OCI-LY7 (cell line): Measurements from ENCODE around the gene USF2. TPM values are rescaled to one million over a fixed set of nuclear protein-coding genes. Genes with fewer than 3 reads are reported as not detected.

Experiments used
- BruUV-seq: library from RNA; stranded (reverse); fragments of 400-500 nt; replicated peaks from 2 replicates; lab custom pipeline; 2021; lab: Mats Ljungman, UMichigan
- CTCF ChIA-PET: fragments of 300-600 bp; sonication (Branson Sonifier 250); formaldehyde crosslinking; loops from one replicate; lab custom pipeline; 2022; ENCODE audit warnings: antibody characterized with exemption; ENCODE audit not compliant: unreplicated experiment; lab: Charles Lee
- POLR2A ChIA-PET: fragments of 300-600 bp; sonication (Branson Sonifier 250); formaldehyde crosslinking; loops from one replicate; lab custom pipeline; 2022; ENCODE audit warnings: antibody characterized with exemption; lab: Charles Lee
- DNase-seq: peaks from one replicate; pipeline ENCODE4 v3.0.0-alpha.2; 2015; ENCODE audit warnings: low spot score
- H2AFZ ChIP-seq: fragments of 200-600 bp; sonication (generic), shearing (Covaris generic); 2 replicates; pipeline ENCODE4 v1.6.1; 2014; ENCODE audit warnings: mild to moderate bottlenecking, antibody characterized with exemption, low read length, moderate library complexity
- H3K27ac ChIP-seq: fragments of 200-600 bp; sonication (generic); 2 replicates; pipeline ENCODE4 v1.5.1; 2014; ENCODE audit warnings: mixed run types, low read depth, mild to moderate bottlenecking, moderate library complexity, low read length, inconsistent platforms; ENCODE audit not compliant: poor library complexity, severe bottlenecking
- H3K36me3 ChIP-seq: fragments of 200-600 bp; sonication (generic); 2 replicates; pipeline ENCODE4 v1.6.1; 2014; ENCODE audit warnings: mild to moderate bottlenecking, antibody characterized with exemption, low read length, moderate library complexity, mixed read lengths; ENCODE audit not compliant: insufficient read depth
- H3K4me1 ChIP-seq: fragments of 200-600 bp; sonication (generic); 2 replicates; pipeline ENCODE4 v1.5.1; 2014; ENCODE audit warnings: mild to moderate bottlenecking, low read length; ENCODE audit not compliant: insufficient read depth, poor library complexity, severe bottlenecking
- H3K4me2 ChIP-seq: fragments of 200-600 bp; sonication (generic); 2 replicates; pipeline ENCODE4 v1.6.1; 2014; ENCODE audit warnings: mild to moderate bottlenecking, low read length
- H3K4me3 ChIP-seq: fragments of 200-600 bp; sonication (generic); 2 replicates; pipeline ENCODE4 v1.5.1; 2014; ENCODE audit warnings: mild to moderate bottlenecking, low read depth, low read length; ENCODE audit not compliant: poor library complexity, severe bottlenecking
- H3K79me2 ChIP-seq: fragments of 200-600 bp; sonication (generic); 2 replicates; pipeline ENCODE4 v1.6.1; 2016; ENCODE audit warnings: low read depth, mild to moderate bottlenecking, low read length, moderate library complexity, mixed read lengths; ENCODE audit not compliant: insufficient read depth
- H3K9me2 ChIP-seq: fragments of 200-600 bp; sonication (generic); 2 replicates; pipeline ENCODE4 v1.6.1; 2016; ENCODE audit warnings: mild to moderate bottlenecking, low read length, mixed read lengths; ENCODE audit not compliant: insufficient read depth
- H3K9me3 ChIP-seq: fragments of 200-600 bp; sonication (generic); 2 replicates; pipeline ENCODE4 v1.6.1; 2014; ENCODE audit warnings: mild to moderate bottlenecking, mixed run types, low read length, mixed read lengths
- H4K20me1 ChIP-seq: fragments of 200-600 bp; sonication (generic); 2 replicates; pipeline ENCODE4 v1.6.1; 2014; ENCODE audit warnings: mild to moderate bottlenecking, antibody characterized with exemption, low read length, moderate library complexity, mixed read lengths; ENCODE audit not compliant: insufficient read depth
- CTCF ChIP-seq: fragments of 200-600 bp; sonication (generic); conservative IDR thresholded peaks from 2 replicates; pipeline ENCODE4 v1.5.1; 2014; ENCODE audit warnings: mild to moderate bottlenecking, antibody characterized with exemption, low read length, moderate library complexity, mixed read lengths
- EZH2phosphoT487 ChIP-seq: fragments of 200-600 bp; sonication (generic); IDR thresholded peaks from 2 replicates; pipeline ENCODE4 v1.6.1; 2018; ENCODE audit warnings: low read depth, borderline replicate concordance, mild to moderate bottlenecking, mixed run types, antibody characterized with exemption, low read length, moderate library complexity, mixed read lengths
- intact Hi-C: fragments of 100-400 bp; cut with micrococcal nuclease; formaldehyde crosslinking; loops from one replicate; pipeline ENCODE4 v1.10.0; 2022; ENCODE audit not compliant: unreplicated experiment
- total RNA-seq, 2 experiments: library from RNA; depleted of rRNA in 1 of 2; stranded (reverse); fragments of >200 nt in 1 of 2; shearing (Covaris generic) in 1 of 2; gene quantifications; 2 replicates each; pipeline ENCODE4 v1.2.3, GENCODE V29; 2014 to 2022

Gene USF2
- total RNA-seq, 2 experiments from 2014 or later: 105 to 155 TPM

- Histone ChIP-seq H3K4me2 (peak overlapping the region; percentile 80), H3K4me3 (no peak overlapping the region), H4K20me1 (no peaks in the 10 kb centered on the region), H3K9me3 (no peaks in the 10 kb centered on the region), H3K79me2 (no peaks in the 10 kb centered on the region), H3K36me3 (0 out of 2 replicates have a peak, but pooled peaks cover 3% of the 10 kb centered on the region), H3K4me1 (peaks cover 76% of the 10 kb centered on the region), H3K9me2 (no peaks in the 10 kb centered on the region), H3K27ac (no peak overlapping the region), H2AFZ (no peak overlapping the region)
- CTCF ChIA-PET: no interaction called here
- intact Hi-C loops: no loop called here
- DNase-seq: no peak
- no TSS peak for BruUV-seq
- TF ChIP-seq EZH2phosphoT487 (no peak), CTCF (no peak)
- POLR2A ChIA-PET: no interaction called here
Observed at GRCh38 chr19:35293363-35293739, 24.6 kb downstream of the USF2 start.

- no peak overlapping the region for H2AFZ ChIP-seq
- DNase-seq: no peak
- no peaks in the 10 kb centered on the region for H3K79me2 ChIP-seq
- intact Hi-C loops: no loop called here
- no peaks in the 10 kb centered on the region for H4K20me1 ChIP-seq
- peak overlapping the region; percentile 20 for H3K4me3 ChIP-seq
- peak overlapping the region; percentile 88 for H3K27ac ChIP-seq
- 0 out of 2 replicates have a peak, but pooled peaks cover 3% of the 10 kb centered on the region for H3K36me3 ChIP-seq
- CTCF ChIA-PET: no interaction called here
- no TSS peak for BruUV-seq
- H3K4me2 ChIP-seq: peak overlapping the region; percentile 80
- TF ChIP-seq CTCF: no peak
- no peak for TF ChIP-seq EZH2phosphoT487
- H3K9me3 ChIP-seq: no peaks in the 10 kb centered on the region
- H3K9me2 ChIP-seq: no peaks in the 10 kb centered on the region
- POLR2A ChIA-PET: interaction anchor here (2.7 kb wide), 1 partner anchor 37 kb away, joined by 14 read pairs; no protein-coding TSS in a partner anchor
- H3K4me1 ChIP-seq: peaks cover 79% of the 10 kb centered on the region
Observed at GRCh38 chr19:35293808-35294207, 25.0 kb downstream of the USF2 start.

- intact Hi-C loops: no loop called here
- TF ChIP-seq CTCF (no peak), EZH2phosphoT487 (no peak)
- 0 out of 2 replicates have a peak, but pooled peaks cover 3% of the 10 kb centered on the region for H3K36me3 ChIP-seq
- POLR2A ChIA-PET: interaction anchor here (0.5 to 2.7 kb wide), 5 partner anchors 29 to 54 kb away, joined by 3 to 14 read pairs (median 4); no protein-coding TSS in a partner anchor
- no peaks in the 10 kb centered on the region for H3K9me3 ChIP-seq
- DNase-seq: no peak
- no peaks in the 10 kb centered on the region for H4K20me1 ChIP-seq
- H2AFZ ChIP-seq: no peak overlapping the region
- BruUV-seq: no TSS peak
- CTCF ChIA-PET: interaction anchor here (1.0 kb wide), 1 partner anchor 153 kb away, joined by 3 read pairs; no protein-coding TSS in a partner anchor
- H3K4me3 ChIP-seq: peak overlapping the region; percentile 20
- peak overlapping the region; percentile 88 for H3K27ac ChIP-seq
- H3K4me2 ChIP-seq: peak overlapping the region; percentile 80
- no peaks in the 10 kb centered on the region for H3K9me2 ChIP-seq
- H3K79me2 ChIP-seq: no peaks in the 10 kb centered on the region
- peaks cover 79% of the 10 kb centered on the region for H3K4me1 ChIP-seq
Observed at GRCh38 chr19:35294328-35294727, 25.6 kb downstream of the USF2 start.
